Activated CD4-positive, alpha-beta T cell treated with anti-CD3 and anti-CD28 coated beads for 1 hour (primary cell): ENCODE results near the gene BHMT.
"Not testable (repeated sequence)": the region's sequence is repeated elsewhere in the genome, so short reads cannot be mapped to it uniquely, and the experiment has no call there.

ENCODE experiments used
- DNase-seq: peaks from one replicate; pipeline ENCODE4 v3.0.0-alpha.2; 2020

The BHMT gene

DNA sequence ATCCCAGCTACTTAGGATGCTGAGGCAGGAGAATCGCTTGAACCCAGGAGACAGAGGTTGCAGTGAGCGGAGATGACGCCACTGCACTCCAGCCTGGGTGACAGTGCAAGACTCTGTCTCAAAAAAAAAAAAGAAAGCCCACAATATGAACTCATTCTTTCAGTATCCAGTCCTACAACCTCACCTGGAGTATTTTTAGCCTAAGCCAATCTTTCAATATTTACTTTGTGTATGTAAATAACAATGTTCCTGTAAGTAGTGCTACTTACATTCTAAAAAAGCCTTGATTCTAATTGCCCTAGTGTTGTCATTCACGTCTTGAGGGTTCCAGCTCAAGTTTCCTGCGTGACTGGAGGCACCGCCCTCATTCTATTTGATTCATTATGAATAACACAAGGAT, 62.0 kb downstream of the BHMT start:
- DNase-seq = no peak

GRCh38 chr5:79180449-79180848, 68.8 kb downstream of the BHMT start:
- not testable (repeated sequence) for DNase-seq

GRCh38 chr5:79181419-79182022, 69.9 kb downstream of the BHMT start:
- DNase-seq = no peak
